ENCODE measurements around the gene FITM1. TPM values are rescaled to one million over a fixed set of nuclear protein-coding genes. Genes with fewer than 3 reads are reported as not detected.
"Not testable (repeated sequence)": the region's sequence is repeated elsewhere in the genome, so short reads cannot be mapped to it uniquely, and the experiment has no call there.

Gene FITM1
- total RNA-seq, 1 experiment from 2014 or later = 0.72 TPM

DNA sequence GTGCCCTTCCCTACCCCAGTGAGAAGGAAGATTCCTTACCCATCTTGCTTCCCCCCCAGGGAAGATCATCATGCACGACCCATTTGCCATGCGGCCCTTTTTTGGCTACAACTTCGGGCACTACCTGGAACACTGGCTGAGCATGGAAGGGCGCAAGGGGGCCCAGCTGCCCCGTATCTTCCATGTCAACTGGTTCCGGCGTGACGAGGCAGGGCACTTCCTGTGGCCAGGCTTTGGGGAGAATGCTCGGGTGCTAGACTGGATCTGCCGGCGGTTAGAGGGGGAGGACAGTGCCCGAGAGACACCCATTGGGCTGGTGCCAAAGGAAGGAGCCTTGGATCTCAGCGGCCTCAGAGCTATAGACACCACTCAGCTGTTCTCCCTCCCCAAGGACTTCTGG, 27.0 kb upstream of the FITM1 start:
- no peak overlapping the region for H2AK5ac ChIP-seq (ENCODE audit: insufficient read length, low read length)
- no peaks in the 10 kb centered on the region for H3K27me3 ChIP-seq (ENCODE audit: insufficient read depth, low read length)
- H4K5ac ChIP-seq (ENCODE audit: insufficient read length, low read depth, low read length) = no peak overlapping the region
- H4K8ac ChIP-seq (replicated peaks; ENCODE audit: insufficient read length, low read depth, low read length) = no peak overlapping the region
- no peak overlapping the region for H3K18ac ChIP-seq (ENCODE audit: insufficient read length, low read depth, low read length)
- no peak overlapping the region for H2BK120ac ChIP-seq (ENCODE audit: low read depth, low read length, poor library complexity, severe bottlenecking)
- Mint-ChIP-seq H3K4me1 (no peaks in the 10 kb centered on the region; a peak in 2 of 4 replicates), H3K27me3 (ENCODE audit: low read depth) (no peaks in the 10 kb centered on the region), H3K27ac (no peak overlapping the region), H3K9me3 (peaks cover 18 to 19% of the 10 kb centered on the region in 2 experiments), H3K36me3 (ENCODE audit: insufficient read depth in 1 of 3, low read depth in 3 of 3) (peaks cover 54 to 63% (median 61%) of the 10 kb centered on the region in 3 experiments), H3K4me3 (no peak overlapping the region)
- no peaks in the 10 kb centered on the region for H3K79me1 ChIP-seq (ENCODE audit: insufficient read depth, low read depth, low read length, poor library complexity, severe bottlenecking)
- H2AFZ ChIP-seq (ENCODE audit: low read length) = no peak overlapping the region
- no peak overlapping the region for H3K56ac ChIP-seq (ENCODE audit: insufficient read length, low read depth, low read length)
- no peak overlapping the region for H3K23ac ChIP-seq (ENCODE audit: insufficient read length, low read depth, low read length)
- no peak overlapping the region for H3K27ac ChIP-seq (ENCODE audit: insufficient read length, low read depth, low read length)
- H3T11ph ChIP-seq (ENCODE audit: low read length) = no peak overlapping the region
- no peak overlapping the region for H3K4me2 ChIP-seq (ENCODE audit: insufficient read depth, insufficient read length, low read length)
- no peaks in the 10 kb centered on the region for H3K9me3 ChIP-seq (ENCODE audit: control insufficient read depth, low read depth, low read length)
- no peaks in the 10 kb centered on the region for H3K79me2 ChIP-seq (ENCODE audit: insufficient read depth, low read length)
- no peak overlapping the region for H4K91ac ChIP-seq (ENCODE audit: insufficient read length, low read depth, low read length)
- H2BK20ac ChIP-seq (ENCODE audit: low read depth, low read length, poor library complexity, severe bottlenecking) = no peak overlapping the region
- H2BK5ac ChIP-seq (ENCODE audit: insufficient read length, low read length) = no peak overlapping the region
- no peak overlapping the region for H3K4ac ChIP-seq (ENCODE audit: low read depth, low read length)
- no peak overlapping the region for H2BK12ac ChIP-seq (ENCODE audit: insufficient read length, low read depth, low read length)
- H3K23me2 ChIP-seq (ENCODE audit: insufficient read length, low read depth, low read length, poor library complexity, severe bottlenecking) = no peaks in the 10 kb centered on the region
- H3K4me1 ChIP-seq (ENCODE audit: insufficient read depth, low read length) = no peaks in the 10 kb centered on the region
- TF ChIP-seq, protein P1, sequence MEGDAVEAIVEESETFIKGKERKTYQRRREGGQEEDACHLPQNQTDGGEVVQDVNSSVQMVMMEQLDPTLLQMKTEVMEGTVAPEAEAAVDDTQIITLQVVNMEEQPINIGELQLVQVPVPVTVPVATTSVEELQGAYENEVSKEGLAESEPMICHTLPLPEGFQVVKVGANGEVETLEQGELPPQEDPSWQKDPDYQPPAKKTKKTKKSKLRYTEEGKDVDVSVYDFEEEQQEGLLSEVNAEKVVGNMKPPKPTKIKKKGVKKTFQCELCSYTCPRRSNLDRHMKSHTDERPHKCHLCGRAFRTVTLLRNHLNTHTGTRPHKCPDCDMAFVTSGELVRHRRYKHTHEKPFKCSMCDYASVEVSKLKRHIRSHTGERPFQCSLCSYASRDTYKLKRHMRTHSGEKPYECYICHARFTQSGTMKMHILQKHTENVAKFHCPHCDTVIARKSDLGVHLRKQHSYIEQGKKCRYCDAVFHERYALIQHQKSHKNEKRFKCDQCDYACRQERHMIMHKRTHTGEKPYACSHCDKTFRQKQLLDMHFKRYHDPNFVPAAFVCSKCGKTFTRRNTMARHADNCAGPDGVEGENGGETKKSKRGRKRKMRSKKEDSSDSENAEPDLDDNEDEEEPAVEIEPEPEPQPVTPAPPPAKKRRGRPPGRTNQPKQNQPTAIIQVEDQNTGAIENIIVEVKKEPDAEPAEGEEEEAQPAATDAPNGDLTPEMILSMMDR (conservative IDR thresholded peaks at IDR 0.05) = no peak
- no peak overlapping the region for H3K14ac ChIP-seq (ENCODE audit: insufficient read depth, low read length)
- no peak for DNase-seq
- no peak overlapping the region for H2BK15ac ChIP-seq (ENCODE audit: low read depth, low read length)
- no peak overlapping the region for H3K9ac ChIP-seq (ENCODE audit: extremely low read depth, insufficient read length, low read length)
- WGBS (ENCODE audit: extremely low coverage, insufficient read length, low lambda C conversion rate) = no CpG with 5 or more reads among the region's 13 CpGs
- no peaks in the 10 kb centered on the region for H4K20me1 ChIP-seq (ENCODE audit: control insufficient read depth, insufficient read depth, insufficient read length)

DNA sequence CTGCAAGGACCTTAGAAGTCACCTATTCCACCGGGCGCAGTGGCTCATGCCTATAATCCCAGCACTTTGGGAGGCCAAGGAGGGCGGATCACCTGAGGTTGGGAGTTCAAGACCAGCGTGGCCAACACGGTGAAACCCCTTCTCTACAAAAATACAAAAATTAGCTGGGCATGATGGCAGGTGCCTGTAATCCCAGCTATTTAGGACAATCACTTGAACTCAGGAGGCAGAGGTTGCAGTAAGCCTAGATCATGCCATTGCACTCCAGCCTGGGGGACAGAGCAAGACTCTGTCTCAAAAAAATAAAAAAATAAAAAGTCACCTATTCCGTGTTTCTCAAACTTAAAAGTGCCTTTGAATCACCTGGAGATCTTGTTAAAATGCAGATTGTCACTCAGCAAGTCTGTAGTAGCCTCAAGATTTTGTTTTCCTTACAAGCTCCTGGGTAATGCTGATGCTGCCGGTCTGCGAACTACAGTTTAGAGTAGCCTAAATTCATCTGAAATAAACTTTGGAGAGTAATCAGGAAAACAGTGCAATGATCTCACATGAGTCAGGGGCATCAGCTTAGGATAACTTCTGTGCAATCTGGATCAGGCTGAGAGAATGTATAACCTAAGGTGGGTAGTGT, 24.7 kb upstream of the FITM1 start:
- WGBS (ENCODE audit: extremely low coverage, insufficient read length, low lambda C conversion rate) = no CpG with 5 or more reads among the region's 8 CpGs
- H2BK12ac ChIP-seq (ENCODE audit: insufficient read length, low read depth, low read length); H3T11ph ChIP-seq (ENCODE audit: low read length); H3K27me3 ChIP-seq (ENCODE audit: insufficient read depth, low read length); H3K9me3 ChIP-seq (ENCODE audit: control insufficient read depth, low read depth, low read length); H3K56ac ChIP-seq (ENCODE audit: insufficient read length, low read depth, low read length); H3K79me1 ChIP-seq (ENCODE audit: insufficient read depth, low read depth, low read length, poor library complexity, severe bottlenecking); H2BK120ac ChIP-seq (ENCODE audit: low read depth, low read length, poor library complexity, severe bottlenecking); H3K14ac ChIP-seq (ENCODE audit: insufficient read depth, low read length); H3K23me2 ChIP-seq (ENCODE audit: insufficient read length, low read depth, low read length, poor library complexity, severe bottlenecking); H3K79me2 ChIP-seq (ENCODE audit: insufficient read depth, low read length); H2BK5ac ChIP-seq (ENCODE audit: insufficient read length, low read length); H3K4me1 ChIP-seq (ENCODE audit: insufficient read depth, low read length); H4K91ac ChIP-seq (ENCODE audit: insufficient read length, low read depth, low read length); H4K20me1 ChIP-seq (ENCODE audit: control insufficient read depth, insufficient read depth, insufficient read length); H2BK15ac ChIP-seq (ENCODE audit: low read depth, low read length); H4K8ac ChIP-seq (replicated peaks; ENCODE audit: insufficient read length, low read depth, low read length); H3K4me2 ChIP-seq (ENCODE audit: insufficient read depth, insufficient read length, low read length); H2AK5ac ChIP-seq (ENCODE audit: insufficient read length, low read length); H3K4ac ChIP-seq (ENCODE audit: low read depth, low read length); H3K4me3 Mint-ChIP-seq; H3K4me1 Mint-ChIP-seq; H3K9ac ChIP-seq (ENCODE audit: extremely low read depth, insufficient read length, low read length); H3K27ac ChIP-seq (ENCODE audit: insufficient read length, low read depth, low read length); H3K27me3 Mint-ChIP-seq (ENCODE audit: low read depth); H3K18ac ChIP-seq (ENCODE audit: insufficient read length, low read depth, low read length); H3K23ac ChIP-seq (ENCODE audit: insufficient read length, low read depth, low read length); H2AFZ ChIP-seq (ENCODE audit: low read length); DNase-seq; H2BK20ac ChIP-seq (ENCODE audit: low read depth, low read length, poor library complexity, severe bottlenecking); H4K5ac ChIP-seq (ENCODE audit: insufficient read length, low read depth, low read length): not testable (repeated sequence)
- Mint-ChIP-seq H3K36me3 (ENCODE audit: insufficient read depth in 1 of 3, low read depth in 3 of 3) (peaks cover 37 to 42% (median 42%) of the 10 kb centered on the region in 3 experiments), H3K27ac (0 out of 7 replicates have a peak overlapping the region, but pooled peaks of 1 of the 3 experiments have one; percentile 53), H3K9me3 (peaks cover 18 to 19% of the 10 kb centered on the region in 2 experiments)

Data from H9 (cell line).